Right lobe of liver (tissue), 4 donors: Measurements from ENCODE around the gene C9.

Experiments used
- POLR2A ChIP-seq: fragments of 450-650 bp; IDR thresholded peaks from one replicate; pipeline ENCODE4 v1.6.1; 2017; ENCODE audit warnings: antibody characterized with exemption, mild to moderate bottlenecking
- TF ChIP-seq, protein P1 (sequence below), 4 donors: fragments of 200-600 bp in 3 of 4; fragments of 450-650 bp in 1 of 4; IDR thresholded peaks; one replicate each; pipeline versions ENCODE4 v1.5.1 to v1.8.0; 2016 to 2022; ENCODE audit warnings: antibody characterized with exemption in 4 of 4, mild to moderate bottlenecking in 2 of 4
- donor health status: DM: no; HTN: no; CAD: no.
- donor health status: DM: no; HTN: no; CAD: no.
- donor health status: DM: no; HTN: yes; CAD: no.

GRCh38 chr5:39309534-39309933 lies 54.8 kb downstream of the C9 start:
- TF ChIP-seq, protein P1, sequence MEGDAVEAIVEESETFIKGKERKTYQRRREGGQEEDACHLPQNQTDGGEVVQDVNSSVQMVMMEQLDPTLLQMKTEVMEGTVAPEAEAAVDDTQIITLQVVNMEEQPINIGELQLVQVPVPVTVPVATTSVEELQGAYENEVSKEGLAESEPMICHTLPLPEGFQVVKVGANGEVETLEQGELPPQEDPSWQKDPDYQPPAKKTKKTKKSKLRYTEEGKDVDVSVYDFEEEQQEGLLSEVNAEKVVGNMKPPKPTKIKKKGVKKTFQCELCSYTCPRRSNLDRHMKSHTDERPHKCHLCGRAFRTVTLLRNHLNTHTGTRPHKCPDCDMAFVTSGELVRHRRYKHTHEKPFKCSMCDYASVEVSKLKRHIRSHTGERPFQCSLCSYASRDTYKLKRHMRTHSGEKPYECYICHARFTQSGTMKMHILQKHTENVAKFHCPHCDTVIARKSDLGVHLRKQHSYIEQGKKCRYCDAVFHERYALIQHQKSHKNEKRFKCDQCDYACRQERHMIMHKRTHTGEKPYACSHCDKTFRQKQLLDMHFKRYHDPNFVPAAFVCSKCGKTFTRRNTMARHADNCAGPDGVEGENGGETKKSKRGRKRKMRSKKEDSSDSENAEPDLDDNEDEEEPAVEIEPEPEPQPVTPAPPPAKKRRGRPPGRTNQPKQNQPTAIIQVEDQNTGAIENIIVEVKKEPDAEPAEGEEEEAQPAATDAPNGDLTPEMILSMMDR (IDR thresholded peaks at IDR 0.05): no peak
- no peak for TF ChIP-seq POLR2A
